Measurements from ENCODE around the gene RUNX1. TPM values are rescaled to one million over a fixed set of nuclear protein-coding genes. Genes with fewer than 3 reads are reported as not detected.

RUNX1 gene
- total RNA-seq, 4 donors from 2014 or later = 16.2 to 34.6 (median 26.4) TPM

GRCh38 chr21:34987501-34988072 is 61.5 kb downstream of the RUNX1 start:
- no peak for TF ChIP-seq CTCF (IDR thresholded peaks at IDR 0.05; ENCODE audit: low read depth)

- no peak for TF ChIP-seq CTCF (IDR thresholded peaks at IDR 0.05; ENCODE audit: low read depth)
These were observed 62.3 kb downstream of the RUNX1 start for GRCh38 chr21:34986561-34987500.

GRCh38 chr21:34984356-34985058 is 64.6 kb downstream of the RUNX1 start:
- no peak for TF ChIP-seq CTCF (IDR thresholded peaks at IDR 0.05; ENCODE audit: low read depth)

- TF ChIP-seq CTCF (IDR thresholded peaks at IDR 0.05; ENCODE audit: low read depth) = no peak
These were observed 65.4 kb downstream of the RUNX1 start for GRCh38 chr21:34983680-34984086.

- TF ChIP-seq CTCF (IDR thresholded peaks at IDR 0.05; ENCODE audit: low read depth) = no peak
These were observed 67.3 kb downstream of the RUNX1 start for GRCh38 chr21:34981791-34982190.

GRCh38 chr21:34980423-34981115 is 68.5 kb downstream of the RUNX1 start:
- TF ChIP-seq CTCF (IDR thresholded peaks at IDR 0.05; ENCODE audit: low read depth) = no peak

Measured in subcutaneous adipose tissue (tissue), 4 donors.